ENCODE data around the gene OBSL1. TPM values are rescaled to one million over a fixed set of nuclear protein-coding genes. Genes with fewer than 3 reads are reported as not detected.

OBSL1 gene
- total RNA-seq, 6 donors from 2014 or later = 38.2 to 303 (median 67.4) TPM

DNA sequence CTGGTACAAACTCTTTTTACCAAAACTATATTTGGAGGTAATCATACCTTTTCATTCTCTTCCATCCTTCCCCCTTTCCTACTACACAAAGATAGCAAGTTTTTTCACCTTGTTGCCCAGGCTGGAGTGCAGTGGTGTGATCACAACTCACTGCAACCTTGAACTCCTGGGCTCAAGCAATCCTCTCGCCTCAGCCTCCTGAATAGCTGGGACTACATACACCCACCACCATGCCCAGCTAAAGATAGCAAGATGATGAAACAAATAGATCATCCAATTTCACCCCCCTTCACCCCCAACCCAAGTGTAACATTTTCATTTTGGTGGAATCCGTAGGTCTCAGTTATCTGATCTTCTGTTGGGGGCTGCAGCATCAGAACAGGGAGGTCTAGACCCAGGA, 21.8 kb upstream of the OBSL1 start:
- no peak overlapping the region for H3K27ac ChIP-seq
- no peaks in the 10 kb centered on the region for H3K36me3 ChIP-seq
- H3K4me3 ChIP-seq = no peak overlapping the region
- H3K9me3 ChIP-seq = no peaks in the 10 kb centered on the region
- DNase-seq (no peak), ATAC-seq (ENCODE audit: low FRiP score in 2 of 2) (no peak)
- peaks cover 0 to 10% (median 3%) of the 10 kb centered on the region in 4 donors for H3K4me1 ChIP-seq
- H3K27me3 ChIP-seq = no peaks in the 10 kb centered on the region
- 87 to 90% methylated on average over 2 of the region's 2 CpGs for WGBS, 2 donors
- no peak for TF ChIP-seq POLR2A (IDR thresholded peaks at IDR 0.05)
- TF ChIP-seq, protein P1, sequence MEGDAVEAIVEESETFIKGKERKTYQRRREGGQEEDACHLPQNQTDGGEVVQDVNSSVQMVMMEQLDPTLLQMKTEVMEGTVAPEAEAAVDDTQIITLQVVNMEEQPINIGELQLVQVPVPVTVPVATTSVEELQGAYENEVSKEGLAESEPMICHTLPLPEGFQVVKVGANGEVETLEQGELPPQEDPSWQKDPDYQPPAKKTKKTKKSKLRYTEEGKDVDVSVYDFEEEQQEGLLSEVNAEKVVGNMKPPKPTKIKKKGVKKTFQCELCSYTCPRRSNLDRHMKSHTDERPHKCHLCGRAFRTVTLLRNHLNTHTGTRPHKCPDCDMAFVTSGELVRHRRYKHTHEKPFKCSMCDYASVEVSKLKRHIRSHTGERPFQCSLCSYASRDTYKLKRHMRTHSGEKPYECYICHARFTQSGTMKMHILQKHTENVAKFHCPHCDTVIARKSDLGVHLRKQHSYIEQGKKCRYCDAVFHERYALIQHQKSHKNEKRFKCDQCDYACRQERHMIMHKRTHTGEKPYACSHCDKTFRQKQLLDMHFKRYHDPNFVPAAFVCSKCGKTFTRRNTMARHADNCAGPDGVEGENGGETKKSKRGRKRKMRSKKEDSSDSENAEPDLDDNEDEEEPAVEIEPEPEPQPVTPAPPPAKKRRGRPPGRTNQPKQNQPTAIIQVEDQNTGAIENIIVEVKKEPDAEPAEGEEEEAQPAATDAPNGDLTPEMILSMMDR (IDR thresholded peaks at IDR 0.05) = no peak
- no peak for TF ChIP-seq EP300 (IDR thresholded peaks at IDR 0.05)
- no peak for TF ChIP-seq POLR2AphosphoS5 (IDR thresholded peaks at IDR 0.05)

DNA sequence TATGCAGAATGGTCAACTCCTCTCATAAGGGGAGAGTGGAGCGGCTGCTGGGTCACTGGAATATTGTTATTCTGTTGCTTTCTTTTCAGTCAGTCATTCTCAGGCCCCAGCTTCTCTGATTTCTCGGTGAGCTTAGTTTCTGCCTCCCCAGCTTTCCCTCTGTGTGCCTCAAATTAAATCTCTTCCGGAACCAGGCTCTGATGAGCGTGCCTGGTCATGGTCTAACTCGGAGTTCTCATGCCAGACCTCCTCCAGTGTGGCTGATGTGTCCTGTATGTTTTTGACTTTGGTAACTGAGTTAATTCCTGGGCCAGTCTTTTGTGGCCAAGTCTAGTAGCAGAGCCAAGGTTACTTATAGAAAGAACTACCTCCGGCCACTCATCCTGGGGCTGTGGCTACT, 21.4 kb upstream of the OBSL1 start:
- Histone ChIP-seq H3K36me3 (no peaks in the 10 kb centered on the region), H3K4me1 (peaks cover 0 to 9% (median 1%) of the 10 kb centered on the region in 4 donors), H3K9me3 (no peaks in the 10 kb centered on the region), H3K27me3 (no peaks in the 10 kb centered on the region), H3K4me3 (no peak overlapping the region), H3K27ac (no peak overlapping the region)
- DNase-seq (no peak), ATAC-seq (ENCODE audit: low FRiP score in 2 of 2) (no peak)
- no peak for TF ChIP-seq POLR2A (IDR thresholded peaks at IDR 0.05)
- TF ChIP-seq, protein P1 (IDR thresholded peaks at IDR 0.05) = no peak
- TF ChIP-seq EP300 (IDR thresholded peaks at IDR 0.05) = no peak
- TF ChIP-seq POLR2AphosphoS5 (IDR thresholded peaks at IDR 0.05) = no peak
- 77 to 86% methylated on average over 6 of the region's 6 CpGs for WGBS, 2 donors

DNA sequence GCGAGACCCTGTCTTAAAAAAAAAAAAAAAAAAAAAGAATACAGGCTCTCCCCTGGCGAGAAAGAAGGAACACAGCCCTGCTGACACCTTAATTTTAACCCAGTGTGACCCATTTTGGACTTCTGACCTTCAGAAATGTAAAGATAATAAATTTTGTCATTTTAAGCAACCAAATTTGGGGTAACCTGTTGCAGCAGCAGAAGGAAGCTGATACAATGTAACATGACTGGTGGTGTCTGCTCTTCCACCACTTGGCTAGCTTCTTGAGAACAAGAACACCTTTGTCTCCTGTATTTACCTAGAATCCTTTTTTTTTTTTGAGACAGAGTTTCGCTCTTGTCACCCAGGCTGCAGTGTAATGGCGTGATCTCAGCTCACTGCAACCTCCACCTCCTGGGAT, 19.8 kb upstream of the OBSL1 start:
- WGBS, 2 donors = 61 to 65% methylated on average over 4 of the region's 4 CpGs

DNA sequence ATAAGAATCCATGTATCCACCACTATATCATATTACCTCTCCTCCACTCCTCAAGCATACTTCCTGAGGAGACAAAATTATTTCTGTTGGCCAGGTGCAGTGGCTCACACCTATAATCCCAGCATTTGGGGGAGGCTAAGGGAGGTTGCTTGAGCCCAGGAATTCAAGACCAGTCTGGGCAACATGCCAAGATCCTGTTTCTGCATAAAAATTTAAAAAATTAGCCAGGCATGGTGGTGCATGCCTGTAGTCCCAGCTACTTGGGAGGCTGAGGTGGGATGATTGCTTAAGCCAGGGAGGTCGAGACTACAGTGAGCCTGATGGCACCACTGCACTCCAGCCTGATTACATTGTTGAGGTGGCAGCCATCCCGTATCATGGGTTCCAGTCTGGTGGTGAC, 10.0 kb upstream of the OBSL1 start:
- no peak for ATAC-seq (ENCODE audit: low FRiP score in 2 of 2)
- H3K27me3 ChIP-seq = no peaks in the 10 kb centered on the region
- WGBS, 2 donors = 68 to 75% methylated on average over 2 of the region's 2 CpGs
- TF ChIP-seq, protein P1 (IDR thresholded peaks at IDR 0.05) = no peak
- TF ChIP-seq POLR2AphosphoS5 (IDR thresholded peaks at IDR 0.05) (no peak), POLR2A (IDR thresholded peaks at IDR 0.05) (no peak), EP300 (IDR thresholded peaks at IDR 0.05) (no peak)
- peaks cover 0 to 6% (median 0%) of the 10 kb centered on the region in 4 donors for H3K4me1 ChIP-seq
- H3K9me3 ChIP-seq = no peaks in the 10 kb centered on the region
- H3K4me3 ChIP-seq = no peak overlapping the region
- no peaks in the 10 kb centered on the region for H3K36me3 ChIP-seq
- no peak overlapping the region for H3K27ac ChIP-seq
- no peak for DNase-seq

More for the DNA sequence above, 19.8 kb upstream of the OBSL1 start:
- DNase-seq (no peak), ATAC-seq (ENCODE audit: low FRiP score in 2 of 2) (no peak)
- H3K27me3 ChIP-seq = no peaks in the 10 kb centered on the region
- no peak for TF ChIP-seq EP300 (IDR thresholded peaks at IDR 0.05)
- no peak for TF ChIP-seq POLR2AphosphoS5 (IDR thresholded peaks at IDR 0.05)
- TF ChIP-seq, protein P1 (IDR thresholded peaks at IDR 0.05) = no peak
- no peak for TF ChIP-seq POLR2A (IDR thresholded peaks at IDR 0.05)
- H3K4me1 ChIP-seq = no peaks in the 10 kb centered on the region
- no peaks in the 10 kb centered on the region for H3K9me3 ChIP-seq
- H3K27ac ChIP-seq = no peak overlapping the region
- no peaks in the 10 kb centered on the region for H3K36me3 ChIP-seq
- no peak overlapping the region for H3K4me3 ChIP-seq

Measured in upper lobe of left lung (tissue), 6 donors.